Mesendoderm (in vitro differentiated cells): Measurements from ENCODE around the gene OR7E24.
A peak's percentile ranks its signal among the peaks of the same experiment; 100 is the strongest.

ENCODE experiments used
- DNase-seq: peaks from one replicate; pipeline ENCODE4 v3.0.0; 2013
- H2AK5ac ChIP-seq: 2 replicates; pipeline ENCODE4 v1.6.1; 2013; ENCODE audit warnings: low read length, inconsistent platforms
- H2BK120ac ChIP-seq: 2 replicates; pipeline ENCODE4 v1.6.1; 2013; ENCODE audit warnings: low read depth, mild to moderate bottlenecking, low read length, moderate library complexity, mixed read lengths
- H2BK15ac ChIP-seq: replicated peaks from 2 replicates; pipeline ENCODE4 v1.6.1; 2013; ENCODE audit warnings: low read depth, mild to moderate bottlenecking, moderate library complexity
- H2BK5ac ChIP-seq: 2 replicates; pipeline ENCODE4 v1.6.1; 2013; ENCODE audit warnings: low read length, inconsistent platforms
- H3K18ac ChIP-seq: 2 replicates; pipeline ENCODE4 v1.6.1; 2013; ENCODE audit warnings: mild to moderate bottlenecking, low read length, mixed read lengths
- H3K23ac ChIP-seq: one replicate; pipeline ENCODE4 v1.6.1; 2013; ENCODE audit warnings: low read length
- H3K27ac ChIP-seq: 2 replicates; pipeline ENCODE4 v1.5.1; 2013; ENCODE audit warnings: low read depth, mild to moderate bottlenecking, inconsistent platforms, low read length, moderate library complexity
- H3K27me3 ChIP-seq: 2 replicates; pipeline ENCODE4 v1.6.1; 2013; ENCODE audit warnings: low read length, control low read depth, mild to moderate bottlenecking, inconsistent platforms; ENCODE audit not compliant: insufficient read depth, poor library complexity
- H3K36me3 ChIP-seq: 2 replicates; pipeline ENCODE4 v1.6.1; 2013; ENCODE audit warnings: low read length, inconsistent platforms; ENCODE audit not compliant: control insufficient read depth, insufficient read depth
- H3K4ac ChIP-seq: one replicate; pipeline ENCODE4 v1.6.1; 2013; ENCODE audit warnings: low read depth, mild to moderate bottlenecking, low read length, moderate library complexity
- H3K4me1 ChIP-seq: 2 replicates; pipeline ENCODE4 v1.6.1; 2013; ENCODE audit warnings: low read depth, low read length, inconsistent platforms; ENCODE audit not compliant: control insufficient read depth
- H3K4me2 ChIP-seq: 2 replicates; pipeline ENCODE4 v1.6.1; 2013; ENCODE audit warnings: low read length
- H3K4me3 ChIP-seq: 2 replicates; pipeline ENCODE4 v1.5.1; 2013; ENCODE audit warnings: mild to moderate bottlenecking, low read length
- H3K56ac ChIP-seq: one replicate; pipeline ENCODE4 v1.6.1; 2013; ENCODE audit warnings: low read length
- H3K79me1 ChIP-seq: 2 replicates; pipeline ENCODE4 v1.6.1; 2013; ENCODE audit warnings: low read length, inconsistent platforms
- H3K79me2 ChIP-seq: 2 replicates; pipeline ENCODE4 v1.6.1; 2013; ENCODE audit warnings: mild to moderate bottlenecking, low read length; ENCODE audit not compliant: control insufficient read depth, insufficient read depth
- H3K9ac ChIP-seq: 2 replicates; pipeline ENCODE4 v1.6.1; 2013; ENCODE audit warnings: low read length, inconsistent platforms
- H4K5ac ChIP-seq: one replicate; pipeline ENCODE4 v1.6.1; 2013; ENCODE audit warnings: low read length
- H4K8ac ChIP-seq: one replicate; pipeline ENCODE4 v1.6.1; 2013; ENCODE audit warnings: low read depth, mild to moderate bottlenecking, control low read depth, low read length, moderate library complexity
- WGBS: extraction: QIAGEN DNeasy Blood & Tissue Kit; methylation state at CpG from one replicate; pipeline ENCODE4 v1.1.7; 2013; ENCODE audit warnings: low lambda C conversion rate, missing lambda C conversion rate; ENCODE audit not compliant: insufficient coverage; ENCODE audit errors: extremely low coverage; 5-methylcytosine and 5-hydroxymethylcytosine counted together

OR7E24 gene

GRCh38 chr19:9289231-9289884 lies 38.6 kb downstream of the OR7E24 start:
- Histone ChIP-seq H2BK15ac (no peak overlapping the region), H3K4me3 (no peak overlapping the region), H3K9ac (no peak overlapping the region), H3K18ac (no peak overlapping the region), H3K4ac (no peak overlapping the region), H3K27ac (no peak overlapping the region), H3K79me1 (no peaks in the 10 kb centered on the region), H3K23ac (no peak overlapping the region), H2BK5ac (no peak overlapping the region), H2BK120ac (no peak overlapping the region), H3K79me2 (no peaks in the 10 kb centered on the region), H4K5ac (no peak overlapping the region), H3K36me3 (no peaks in the 10 kb centered on the region), H3K56ac (no peak overlapping the region), H3K4me1 (no peaks in the 10 kb centered on the region), H2AK5ac (no peak overlapping the region), H3K4me2 (no peak overlapping the region), H4K8ac (no peak overlapping the region), H3K27me3 (no peaks in the 10 kb centered on the region)
- WGBS = no CpG with 5 or more reads among the region's 2 CpGs
- no peak for DNase-seq

GRCh38 chr19:9295411-9295849 lies 44.7 kb downstream of the OR7E24 start:
- Histone ChIP-seq H4K5ac (no peak overlapping the region), H3K36me3 (no peaks in the 10 kb centered on the region), H2AK5ac (no peak overlapping the region), H3K9ac (no peak overlapping the region), H3K79me2 (no peaks in the 10 kb centered on the region), H3K56ac (no peak overlapping the region), H4K8ac (no peak overlapping the region), H3K23ac (no peak overlapping the region), H3K4ac (no peak overlapping the region), H3K79me1 (no peaks in the 10 kb centered on the region), H3K27me3 (no peaks in the 10 kb centered on the region), H2BK5ac (no peak overlapping the region), H2BK15ac (no peak overlapping the region), H3K4me1 (no peaks in the 10 kb centered on the region), H3K27ac (no peak overlapping the region), H3K4me3 (peak overlapping the region; percentile 13), H3K18ac (no peak overlapping the region), H3K4me2 (no peak overlapping the region), H2BK120ac (no peak overlapping the region)
- WGBS = no CpG with 5 or more reads among the region's 4 CpGs
- DNase-seq = peak; percentile 34

GRCh38 chr19:9296336-9296735 lies 45.6 kb downstream of the OR7E24 start:
- Histone ChIP-seq H2BK5ac (no peak overlapping the region), H3K18ac (no peak overlapping the region), H3K4me1 (no peaks in the 10 kb centered on the region), H3K79me1 (no peaks in the 10 kb centered on the region), H3K79me2 (no peaks in the 10 kb centered on the region), H3K4me2 (no peak overlapping the region), H3K23ac (no peak overlapping the region), H4K8ac (no peak overlapping the region), H3K27ac (no peak overlapping the region), H3K4ac (no peak overlapping the region), H3K36me3 (no peaks in the 10 kb centered on the region), H3K56ac (no peak overlapping the region), H2BK120ac (no peak overlapping the region), H3K4me3 (no peak overlapping the region), H3K27me3 (no peaks in the 10 kb centered on the region), H4K5ac (no peak overlapping the region), H3K9ac (no peak overlapping the region), H2BK15ac (no peak overlapping the region), H2AK5ac (no peak overlapping the region)
- no CpG with 5 or more reads among the region's 2 CpGs for WGBS
- peak; percentile 70 for DNase-seq
